Transverse colon (tissue), 4 donors: Measurements from ENCODE around the gene PLCD1. TPM values are rescaled to one million over a fixed set of nuclear protein-coding genes. Genes with fewer than 3 reads are reported as not detected.
A peak's percentile ranks its signal among the peaks of the same experiment; 100 is the strongest.

Experiments
- DNase-seq: peaks from one replicate; pipeline ENCODE4 v3.0.0-alpha.2; 2019
- H3K27ac ChIP-seq, 4 donors: fragments of 200-600 bp; sonication (generic); 2 replicates each; pipeline ENCODE4 v1.5.1; 2016 to 2018; ENCODE audit warnings: inconsistent platforms in 4 of 4
- H3K27me3 ChIP-seq: fragments of 200-600 bp; sonication (generic); 2 replicates; pipeline ENCODE4 v1.5.1; 2017; ENCODE audit warnings: inconsistent platforms
- H3K36me3 ChIP-seq, 4 donors: fragments of 200-600 bp; sonication (generic); 2 replicates each; pipeline ENCODE4 v1.5.1; 2017 to 2019; ENCODE audit warnings: inconsistent platforms in 4 of 4
- H3K4me1 ChIP-seq, 4 donors: fragments of 200-600 bp; sonication (generic); 2 replicates each; pipeline ENCODE4 v1.5.1; 2017 to 2020; ENCODE audit warnings: inconsistent platforms in 4 of 4
- H3K4me3 ChIP-seq, 4 donors: fragments of 200-600 bp; sonication (generic); 1 replicate in 1 of 4; 2 replicates in 3 of 4; pipeline versions ENCODE4 v1.5.1 to v1.6.1; 2017 to 2019; ENCODE audit warnings: inconsistent platforms in 4 of 4
- H3K9me3 ChIP-seq, 2 donors: fragments of 200-600 bp; sonication (generic); 2 replicates each; pipeline ENCODE4 v1.5.1; 2017 to 2019; ENCODE audit warnings: inconsistent platforms in 2 of 2
- EP300 ChIP-seq: sonication (generic); formaldehyde crosslinking; IDR thresholded peaks from one replicate; pipeline ENCODE4 v1.6.1; 2017; ENCODE audit warnings: antibody characterized with exemption, low read depth
- POLR2A ChIP-seq: fragments of 450-650 bp; IDR thresholded peaks from one replicate; pipeline ENCODE4 v1.6.1; 2016; ENCODE audit warnings: antibody characterized with exemption, mild to moderate bottlenecking, moderate library complexity
- POLR2AphosphoS5 ChIP-seq, 3 donors: sonication (generic); formaldehyde crosslinking; IDR thresholded peaks; one replicate each; pipeline ENCODE4 v1.6.1; 2016; ENCODE audit warnings: antibody characterized with exemption in 3 of 3
- WGBS, 2 donors: methylation state at CpG; one replicate each; pipeline ENCODE4 v1.1.5; 2018; ENCODE audit warnings: low coverage in 1 of 2; 5-methylcytosine and 5-hydroxymethylcytosine counted together
- in situ Hi-C, 4 donors: fragments of 200-750 bp; cut with MboI; loops; one replicate each; pipeline versions ENCODE4 v1.15.0 to v1.15.1; 2017; ENCODE audit warnings: low sequenced_read_pairs in 3 of 4, low pct_ligation_motif_present in 1 of 4, low pct_unique_long_range_greater_than_20kb in 1 of 4
- intact Hi-C: fragments of 100-400 bp; cut with DNase I; formaldehyde crosslinking; loops from one replicate; pipeline ENCODE4 v1.15.1; 2023; ENCODE audit warnings: low total_unique reads
- total RNA-seq, 4 donors: library from RNA; depleted of rRNA; stranded (reverse); fragments of >200 nt; gene quantifications; one replicate each; pipeline ENCODE4 v1.1.0, GENCODE V29; 2016
- TF ChIP-seq, protein P1 (sequence below), 5 experiments: fragments of 200-600 bp in 3 of 5; fragments of 450-650 bp in 2 of 5; sonication (generic) in 3 of 5; IDR thresholded peaks; 1 replicate in 2 of 5; 2 replicates in 3 of 5; pipeline ENCODE4 v1.5.1; 2016 to 2017; ENCODE audit warnings: antibody characterized with exemption in 5 of 5, inconsistent platforms in 3 of 5, mild to moderate bottlenecking in 2 of 5, moderate library complexity in 1 of 5

Gene PLCD1
- total RNA-seq, 4 donors from 2014 or later, result 21.1 to 126 (median 91.4) TPM

DNA sequence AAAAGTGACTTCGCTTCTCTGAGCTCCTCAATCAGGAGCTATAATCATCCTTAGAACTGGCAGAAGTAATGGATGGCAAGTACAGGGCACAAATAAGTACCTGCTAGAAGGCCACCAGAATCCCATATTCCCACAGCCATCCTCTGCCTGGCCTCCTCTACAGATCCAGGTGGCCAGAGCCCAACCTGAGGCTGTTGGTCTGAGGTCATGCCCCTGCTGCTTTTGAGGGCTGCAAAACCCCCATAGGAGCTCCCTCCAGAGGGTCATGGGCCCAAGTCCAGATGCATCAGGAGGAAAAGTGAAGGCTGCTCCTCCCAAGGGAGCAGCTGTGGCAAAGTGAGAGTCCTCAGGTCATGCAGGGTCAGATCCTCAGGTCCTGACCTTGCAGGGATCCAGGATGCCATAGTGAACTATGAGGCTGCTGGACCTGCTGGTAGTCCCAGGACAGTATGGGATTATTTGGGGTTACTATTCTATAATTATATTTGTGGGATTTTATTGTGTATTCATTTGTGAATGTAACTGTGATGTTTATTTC lies 3.0 kb upstream of the PLCD1 start:
- H3K27me3 ChIP-seq, result peaks cover 8% of the 10 kb centered on the region
- H3K36me3 ChIP-seq, result no peaks in the 10 kb centered on the region
- WGBS, 2 donors, result 89% methylated on average over 1 of the region's 1 CpG; no CpG with 5 or more reads in 1 of the 2 donors
- no peak overlapping the region for H3K4me3 ChIP-seq
- no peak for DNase-seq
- in situ Hi-C loops (no loop called here), intact Hi-C loops (no loop called here)
- TF ChIP-seq, protein P1, sequence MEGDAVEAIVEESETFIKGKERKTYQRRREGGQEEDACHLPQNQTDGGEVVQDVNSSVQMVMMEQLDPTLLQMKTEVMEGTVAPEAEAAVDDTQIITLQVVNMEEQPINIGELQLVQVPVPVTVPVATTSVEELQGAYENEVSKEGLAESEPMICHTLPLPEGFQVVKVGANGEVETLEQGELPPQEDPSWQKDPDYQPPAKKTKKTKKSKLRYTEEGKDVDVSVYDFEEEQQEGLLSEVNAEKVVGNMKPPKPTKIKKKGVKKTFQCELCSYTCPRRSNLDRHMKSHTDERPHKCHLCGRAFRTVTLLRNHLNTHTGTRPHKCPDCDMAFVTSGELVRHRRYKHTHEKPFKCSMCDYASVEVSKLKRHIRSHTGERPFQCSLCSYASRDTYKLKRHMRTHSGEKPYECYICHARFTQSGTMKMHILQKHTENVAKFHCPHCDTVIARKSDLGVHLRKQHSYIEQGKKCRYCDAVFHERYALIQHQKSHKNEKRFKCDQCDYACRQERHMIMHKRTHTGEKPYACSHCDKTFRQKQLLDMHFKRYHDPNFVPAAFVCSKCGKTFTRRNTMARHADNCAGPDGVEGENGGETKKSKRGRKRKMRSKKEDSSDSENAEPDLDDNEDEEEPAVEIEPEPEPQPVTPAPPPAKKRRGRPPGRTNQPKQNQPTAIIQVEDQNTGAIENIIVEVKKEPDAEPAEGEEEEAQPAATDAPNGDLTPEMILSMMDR (IDR thresholded peaks at IDR 0.05), result no peak
- TF ChIP-seq POLR2AphosphoS5 (IDR thresholded peaks at IDR 0.05), result no peak
- no peak for TF ChIP-seq POLR2A
- no peak for TF ChIP-seq EP300
- no peak overlapping the region for H3K27ac ChIP-seq
- peaks cover 13 to 31% (median 26%) of the 10 kb centered on the region in 4 donors for H3K4me1 ChIP-seq
- no peaks in the 10 kb centered on the region for H3K9me3 ChIP-seq

DNA sequence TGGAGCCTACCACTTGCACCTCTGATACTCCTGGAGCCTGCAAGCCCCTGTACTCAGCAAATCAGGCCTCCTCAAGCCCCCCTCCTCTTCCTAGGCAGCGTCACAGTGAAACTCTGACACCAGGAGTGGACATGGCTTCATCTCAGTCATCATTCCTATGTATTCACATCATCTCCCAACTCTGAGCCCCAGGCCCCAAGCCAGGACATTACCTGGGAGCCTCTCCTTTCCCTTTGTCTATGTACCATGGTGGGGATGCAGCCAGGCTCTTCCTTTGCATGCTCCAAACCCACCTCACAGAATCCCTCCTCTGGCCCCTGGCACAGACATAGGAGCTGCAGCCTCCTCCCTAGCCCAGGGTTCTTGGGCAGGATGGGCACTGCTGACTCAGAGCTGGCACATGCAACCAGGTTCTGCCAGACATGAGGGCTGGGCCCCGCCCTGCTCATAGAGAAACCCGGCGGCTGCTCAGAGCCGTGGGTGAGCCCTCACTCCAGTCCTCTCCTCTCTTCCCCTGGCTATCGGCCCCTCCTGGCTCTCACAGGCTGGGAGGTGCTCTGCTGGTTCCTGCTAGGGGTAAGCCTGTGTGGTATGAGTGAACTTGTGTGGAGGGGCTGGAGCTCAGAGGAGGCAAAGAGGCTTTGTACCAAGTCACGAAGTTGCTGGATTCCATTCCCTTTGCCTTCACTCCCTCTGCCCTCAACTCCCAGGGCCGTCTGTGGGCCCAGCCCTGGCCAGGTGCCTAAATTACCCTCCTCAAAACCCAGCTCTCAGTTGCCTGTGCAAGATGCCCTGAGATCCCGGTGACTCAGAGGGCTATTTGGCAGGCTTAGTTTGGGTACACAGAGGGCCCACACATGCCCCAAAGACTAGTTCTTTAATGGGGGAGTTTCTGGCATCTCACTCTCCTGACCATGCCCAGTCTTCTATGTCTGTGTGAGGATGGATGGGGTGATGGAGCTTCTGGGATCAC lies 1.9 kb upstream of the PLCD1 start:
- H3K27me3 ChIP-seq, result peaks cover 8% of the 10 kb centered on the region
- 27 to 30% methylated on average over 2 to 9 of the region's 9 CpGs for WGBS, 2 donors
- peaks cover 13 to 31% (median 26%) of the 10 kb centered on the region in 4 donors for H3K4me1 ChIP-seq
- H3K27ac ChIP-seq, result peak overlapping the region; percentile 35 to 86 (median 72)
- peak in 1 of 3 donors; percentile 34 for TF ChIP-seq POLR2AphosphoS5 (IDR thresholded peaks at IDR 0.05)
- TF ChIP-seq, protein P1 (IDR thresholded peaks at IDR 0.05), result no peak
- in situ Hi-C loops, result no loop called here
- peak; percentile 81 for DNase-seq
- no peaks in the 10 kb centered on the region for H3K9me3 ChIP-seq
- H3K4me3 ChIP-seq, result no peak overlapping the region
- no peaks in the 10 kb centered on the region for H3K36me3 ChIP-seq
- intact Hi-C loops, result no loop called here

DNA sequence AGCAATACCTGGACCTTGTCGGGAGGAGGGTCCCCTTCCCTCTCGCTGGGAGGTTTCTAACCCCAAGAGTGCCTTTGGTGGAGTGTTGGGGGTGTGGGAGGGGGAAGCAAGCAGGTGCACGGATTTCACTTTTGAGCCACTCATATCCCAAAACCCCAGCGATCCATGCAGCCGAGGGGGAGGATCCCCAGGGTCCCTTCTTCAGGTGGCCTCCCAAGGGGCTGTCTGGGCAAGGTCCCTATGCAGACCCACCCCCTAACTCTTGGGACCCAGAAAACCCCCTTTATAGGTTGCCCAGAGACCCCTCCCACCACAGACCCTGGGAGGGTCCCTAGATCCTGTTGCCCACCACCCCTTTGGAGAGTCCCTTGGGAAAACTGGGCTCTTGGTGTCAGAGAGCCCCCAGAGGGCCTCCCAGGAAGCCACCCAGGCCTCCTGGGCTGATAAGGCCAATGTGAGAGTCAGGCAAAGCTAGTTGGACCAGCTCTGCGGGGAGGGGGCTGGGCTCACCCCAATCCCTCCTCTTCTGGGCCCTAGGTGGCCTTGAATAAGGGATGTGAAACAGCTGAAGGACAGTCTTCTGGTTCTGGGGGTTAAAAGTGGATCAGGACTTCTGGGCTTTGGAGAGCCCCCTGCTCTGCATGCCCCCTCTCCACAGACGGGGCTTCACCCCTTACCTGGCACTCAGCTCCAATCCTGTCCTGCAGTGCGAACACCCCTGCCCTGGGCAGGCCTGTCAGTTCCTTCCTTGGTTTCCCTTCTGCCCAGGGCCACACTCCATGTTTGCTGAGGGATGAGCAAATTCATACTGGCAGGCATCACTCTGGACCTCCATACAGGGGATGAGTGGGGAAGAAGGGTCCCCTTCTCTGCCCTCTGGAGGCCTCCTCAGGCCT lies 932 bp upstream of the PLCD1 start:
- no peak for DNase-seq
- H3K9me3 ChIP-seq, result no peaks in the 10 kb centered on the region
- H3K4me3 ChIP-seq, result peak overlapping the region; percentile 39 to 65 (median 56)
- intact Hi-C loops (no loop called here), in situ Hi-C loops (no loop called here)
- no peaks in the 10 kb centered on the region for H3K36me3 ChIP-seq
- H3K27ac ChIP-seq, result peak overlapping the region; percentile 70 to 86 (median 76)
- peaks cover 8% of the 10 kb centered on the region for H3K27me3 ChIP-seq
- no peak for TF ChIP-seq POLR2AphosphoS5 (IDR thresholded peaks at IDR 0.05)
- TF ChIP-seq, protein P1 (IDR thresholded peaks at IDR 0.05), result no peak
- no peak for TF ChIP-seq EP300
- TF ChIP-seq POLR2A, result no peak
- 47% methylated on average over 8 of the region's 8 CpGs; no CpG with 5 or more reads in 1 of the 2 donors for WGBS, 2 donors
- peaks cover 13 to 39% (median 31%) of the 10 kb centered on the region in 4 donors for H3K4me1 ChIP-seq
